HG03457 (cell line): ENCODE data around the gene JAM3.
A peak's percentile ranks its signal among the peaks of the same experiment; 100 is the strongest.

Experiments
- ATAC-seq: cut with Tn5 transposase; IDR thresholded peaks from one replicate; pipeline ENCODE4 v1.9.1; 2021; ENCODE audit warnings: moderate number of reproducible peaks; ENCODE audit not compliant: unreplicated experiment

The JAM3 gene

DNA sequence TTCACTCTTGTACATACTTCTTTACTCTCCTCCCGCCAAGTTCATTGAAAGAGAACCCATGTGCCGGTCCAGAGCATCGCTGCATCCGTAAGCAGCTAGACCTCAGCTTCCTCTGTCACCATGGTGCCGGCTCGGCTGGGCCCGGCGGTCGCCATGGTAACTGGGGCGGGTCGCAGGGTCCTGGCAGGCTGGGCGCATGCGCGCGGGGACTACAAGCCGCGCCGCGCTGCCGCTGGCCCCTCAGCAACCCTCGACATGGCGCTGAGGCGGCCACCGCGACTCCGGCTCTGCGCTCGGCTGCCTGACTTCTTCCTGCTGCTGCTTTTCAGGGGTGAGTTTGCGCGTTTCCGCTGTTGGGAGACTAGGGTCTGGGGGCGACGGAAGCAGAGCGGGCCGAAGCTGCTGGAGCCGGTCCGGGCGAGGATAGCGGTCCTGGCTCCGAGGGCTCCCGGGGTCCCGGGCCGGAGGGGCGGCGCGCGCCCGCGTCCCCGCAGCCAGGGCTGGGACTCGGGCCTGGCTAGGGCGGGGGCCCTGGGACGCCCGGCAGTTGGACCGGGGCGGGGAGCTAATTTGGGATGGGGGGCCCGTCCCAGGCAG is at the start of gene JAM3:
JAM3 (plus strand) TSS at position 244 of the 597 bp plus-strand sequence; CDS start at position 256, 12 bp downstream.
- peak; percentile 85 for ATAC-seq

DNA sequence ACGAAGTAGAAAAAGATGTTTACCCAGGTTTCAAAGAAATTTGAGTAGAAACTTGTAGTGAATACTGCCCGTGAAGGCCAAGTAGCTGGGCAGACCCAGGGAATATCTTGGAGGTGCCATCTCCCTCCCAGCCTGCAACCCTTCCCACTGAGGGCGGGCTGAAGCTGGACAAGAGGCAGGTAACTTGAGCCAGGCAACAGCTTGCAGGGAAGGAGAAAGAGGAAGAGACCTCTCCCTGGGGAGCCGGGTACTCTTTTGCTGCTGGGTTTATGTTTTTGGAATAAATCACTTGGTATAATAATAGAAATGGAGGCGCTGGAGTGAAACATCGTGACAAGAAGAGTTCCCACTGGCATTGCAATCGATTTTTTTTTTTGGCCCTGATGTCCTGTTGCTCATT is 49.4 kb upstream of the JAM3 start:
- no peak for ATAC-seq

DNA sequence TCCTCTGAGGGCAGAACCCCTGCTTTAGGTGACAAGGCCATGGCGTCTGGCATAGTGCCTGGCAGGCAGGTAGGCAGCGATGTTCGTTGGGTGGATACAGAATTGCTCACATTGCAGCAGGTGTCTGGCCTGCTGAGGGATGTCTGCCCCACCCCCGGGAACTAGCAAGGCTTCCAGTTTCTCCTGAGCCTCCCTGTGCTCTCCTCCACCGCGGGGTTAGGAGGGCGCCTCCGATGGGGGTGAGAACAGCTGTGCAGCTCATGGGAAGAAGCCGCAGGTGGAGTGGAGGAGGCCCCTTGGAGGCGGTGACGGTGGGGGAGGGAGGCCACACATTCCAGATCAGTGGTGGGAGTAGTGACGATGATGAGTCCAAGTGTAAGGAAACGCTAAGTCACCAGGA is 48.3 kb upstream of the JAM3 start:
- no peak for ATAC-seq

DNA sequence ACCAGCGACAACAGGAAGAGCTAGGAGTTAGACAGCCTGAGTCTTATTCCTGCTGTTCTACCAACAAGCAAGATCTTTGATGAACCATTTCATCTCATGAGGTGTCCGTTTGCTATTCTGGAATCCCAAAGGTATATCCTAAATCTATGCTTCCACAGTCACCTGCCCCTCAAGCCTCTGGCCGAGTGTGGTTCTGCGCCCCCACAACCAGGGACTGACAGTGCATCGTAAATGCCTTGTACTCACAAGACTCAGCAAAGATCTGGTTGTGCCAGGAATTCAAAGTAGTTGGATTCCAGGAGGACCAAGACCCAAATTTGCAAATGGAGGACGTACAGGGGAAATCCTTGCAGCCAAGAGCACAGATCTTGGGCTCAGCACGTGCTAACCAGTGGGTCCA is 47.5 kb upstream of the JAM3 start:
- no peak for ATAC-seq

DNA sequence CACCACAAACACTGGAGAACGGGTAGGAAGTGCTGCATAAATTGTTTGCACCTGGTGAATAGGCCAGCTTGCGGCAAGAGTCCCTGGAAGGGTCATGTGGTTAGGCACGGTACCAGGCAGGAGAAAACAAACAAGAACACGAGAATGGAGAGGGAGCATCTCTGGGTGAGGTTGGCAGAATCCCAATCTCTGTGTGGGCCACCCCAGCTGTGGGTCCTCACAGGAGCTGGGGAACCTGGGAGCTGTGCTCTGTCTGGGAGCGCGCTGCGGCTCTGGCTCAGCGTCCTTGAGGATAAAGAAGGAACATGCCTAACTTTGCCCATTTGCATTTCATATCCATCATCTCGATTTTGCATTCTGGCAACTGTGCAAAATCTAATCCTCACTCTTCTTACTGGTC is 46.1 kb upstream of the JAM3 start:
- no peak for ATAC-seq

DNA sequence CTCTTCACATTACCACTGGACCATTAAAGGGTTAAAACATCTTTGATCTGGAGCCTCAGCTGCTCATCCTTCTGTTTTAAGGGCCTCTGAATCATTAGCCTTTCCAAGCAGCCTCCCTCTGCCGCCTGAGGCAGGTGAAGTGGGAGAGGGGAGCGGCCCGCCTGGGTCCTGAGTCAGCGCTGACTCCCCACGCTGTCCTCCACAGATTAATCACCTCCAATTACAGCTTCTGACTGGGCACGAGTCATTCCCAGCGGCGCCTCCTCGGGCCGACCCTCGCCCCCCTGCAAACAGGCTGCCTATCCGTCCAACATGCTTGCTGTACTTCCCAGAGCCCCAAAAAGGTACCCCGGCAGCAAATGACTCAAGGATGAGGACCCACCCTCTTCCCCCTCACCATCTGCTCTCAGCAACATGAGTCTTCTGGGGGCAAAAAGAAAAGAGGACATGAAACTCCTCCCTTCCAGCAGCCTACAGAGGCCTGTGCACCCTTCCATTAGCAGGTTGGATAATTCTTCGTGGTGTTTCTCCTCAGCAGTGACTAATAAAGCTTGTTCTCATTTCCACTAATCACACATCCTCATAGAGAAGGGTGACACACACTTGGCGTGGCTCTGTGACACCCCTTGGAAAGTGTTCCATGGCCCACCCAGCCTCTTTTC is 44.3 kb upstream of the JAM3 start:
- ATAC-seq: no peak

DNA sequence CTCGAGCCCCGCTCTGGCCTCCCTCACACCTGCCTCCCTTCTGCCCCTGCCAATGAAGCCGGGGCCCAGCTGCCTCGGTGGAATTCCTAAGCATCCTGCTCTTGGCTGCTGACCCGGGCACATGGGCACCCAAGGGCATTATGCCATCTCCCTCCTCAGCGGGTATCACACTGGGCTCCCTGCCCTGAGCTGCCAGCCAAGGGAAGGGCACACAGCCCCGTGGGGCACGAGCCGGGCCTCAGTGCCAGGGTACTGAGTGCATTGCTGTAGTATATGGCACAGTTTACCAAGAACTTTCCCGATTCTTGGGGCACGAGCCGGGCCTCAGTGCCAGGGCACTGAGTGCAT is 43.8 kb upstream of the JAM3 start:
- ATAC-seq: no peak

DNA sequence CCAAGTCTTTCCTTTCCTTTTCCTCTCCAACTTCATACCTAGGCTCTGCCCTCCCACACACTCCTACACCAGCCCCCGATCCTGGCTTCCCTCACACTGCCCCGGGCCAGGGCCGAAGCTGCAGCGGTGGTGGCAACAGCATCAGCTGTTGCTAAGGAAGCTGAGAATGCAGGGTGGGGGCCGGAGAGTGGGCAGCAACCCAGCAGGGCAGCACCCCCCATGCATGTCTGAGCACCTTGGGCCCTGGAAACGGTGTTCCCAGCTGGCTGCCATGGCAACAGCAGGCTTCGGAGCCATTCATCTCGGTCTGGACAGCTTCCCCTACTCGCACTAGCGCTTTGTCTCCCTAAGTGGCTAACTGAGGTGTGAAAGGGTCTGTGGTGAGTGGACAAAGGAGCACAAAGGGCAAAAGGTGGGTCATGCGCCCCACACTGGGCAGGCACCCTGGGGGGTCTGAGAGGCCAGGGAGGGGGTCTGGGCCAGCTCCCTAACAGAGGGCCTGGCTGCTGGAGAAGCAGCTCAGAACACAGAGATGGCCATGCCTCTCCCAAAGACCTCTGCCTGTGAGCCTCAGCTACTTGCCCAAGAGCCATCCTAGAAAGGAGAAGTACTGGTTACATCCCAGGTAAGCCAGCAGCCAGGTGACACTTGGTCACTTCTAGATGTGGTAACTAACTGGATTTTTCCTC is 42.1 kb upstream of the JAM3 start:
- ATAC-seq: no peak

DNA sequence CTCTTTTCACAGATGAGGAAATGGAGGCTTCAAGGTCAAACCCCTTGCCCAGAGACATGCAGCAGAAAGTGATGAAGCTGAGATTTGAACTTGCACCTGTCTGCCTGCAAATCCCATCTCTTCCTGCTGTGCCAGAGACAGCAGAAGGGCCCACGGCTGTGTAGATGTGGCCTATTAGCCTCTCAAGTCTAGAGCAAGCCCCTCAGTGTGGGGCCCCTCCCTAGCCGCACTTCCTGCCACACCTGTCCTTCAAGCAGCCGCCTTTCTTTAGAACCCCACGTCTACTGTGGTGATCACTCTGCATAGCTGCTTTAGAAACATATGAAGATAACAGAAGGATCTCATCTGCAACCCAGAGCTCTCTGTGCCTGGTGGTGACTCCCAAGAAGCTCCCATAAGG is 41.2 kb upstream of the JAM3 start:
- no peak for ATAC-seq

DNA sequence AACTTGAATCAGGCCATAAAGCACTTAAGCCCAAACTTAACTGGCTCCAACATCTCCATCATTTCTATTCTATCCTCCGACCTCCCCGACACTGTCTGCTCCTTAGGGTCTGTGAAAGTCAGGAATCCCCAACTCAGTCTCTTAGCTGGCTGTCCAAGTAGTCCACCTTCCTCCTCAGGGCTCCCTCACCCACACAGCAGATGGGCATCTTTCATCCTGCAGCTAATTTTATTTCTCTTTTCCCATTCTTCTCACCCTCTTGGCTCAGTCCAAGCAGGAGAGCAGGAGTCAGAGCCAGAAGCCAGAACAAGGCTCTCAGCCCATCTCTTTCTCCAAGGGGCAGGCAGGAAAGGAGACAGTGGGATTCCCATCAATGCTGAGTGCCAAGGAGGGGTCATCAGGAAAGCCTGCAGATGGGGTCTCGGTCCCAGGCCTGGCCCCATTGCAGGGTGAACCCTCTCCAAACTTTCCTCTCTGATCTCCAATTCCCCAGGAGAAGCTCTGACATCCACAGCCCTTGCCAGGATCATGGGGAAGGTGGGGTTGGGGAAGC is 40.4 kb upstream of the JAM3 start:
- ATAC-seq: no peak

DNA sequence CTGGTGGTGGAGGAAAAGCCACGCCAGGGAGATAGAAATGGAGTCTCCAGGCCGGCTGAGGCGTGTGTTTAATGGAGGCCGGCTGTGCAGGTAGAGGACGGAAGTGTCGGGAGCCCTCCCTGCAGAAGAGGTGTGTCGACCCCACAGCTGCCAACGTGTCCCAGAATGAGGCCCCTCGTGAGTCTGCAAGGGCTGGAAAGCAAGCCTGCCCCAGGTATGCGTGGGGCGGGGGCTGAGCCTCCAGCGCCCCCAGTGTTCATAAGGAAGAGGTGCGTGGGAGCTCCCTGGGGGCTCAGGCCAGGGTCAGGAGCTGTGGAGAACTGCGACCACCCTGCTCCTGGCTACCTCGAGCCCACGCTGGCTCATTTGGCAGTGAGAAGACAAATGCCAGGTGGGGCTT is 38.0 kb upstream of the JAM3 start:
- ATAC-seq: no peak

DNA sequence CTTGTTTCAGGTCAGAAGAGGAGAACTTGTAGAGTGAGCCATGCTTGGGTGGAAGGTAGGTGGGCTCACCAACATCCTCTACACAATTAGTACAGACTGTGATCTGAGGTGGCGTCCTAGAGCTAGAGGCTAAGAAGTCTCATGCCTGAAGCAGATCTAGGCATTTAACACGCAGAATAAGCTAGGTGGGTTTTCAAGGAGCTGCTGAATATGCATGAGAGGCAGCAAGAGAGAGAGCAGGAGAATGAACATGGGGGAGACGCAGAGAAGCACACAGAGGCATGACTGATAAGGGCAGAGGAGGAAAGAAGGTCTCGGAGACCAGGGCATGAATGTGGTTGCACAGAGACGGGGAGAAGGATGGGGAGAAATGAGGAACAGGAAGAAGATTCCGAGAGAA is 36.8 kb upstream of the JAM3 start:
- ATAC-seq: no peak

DNA sequence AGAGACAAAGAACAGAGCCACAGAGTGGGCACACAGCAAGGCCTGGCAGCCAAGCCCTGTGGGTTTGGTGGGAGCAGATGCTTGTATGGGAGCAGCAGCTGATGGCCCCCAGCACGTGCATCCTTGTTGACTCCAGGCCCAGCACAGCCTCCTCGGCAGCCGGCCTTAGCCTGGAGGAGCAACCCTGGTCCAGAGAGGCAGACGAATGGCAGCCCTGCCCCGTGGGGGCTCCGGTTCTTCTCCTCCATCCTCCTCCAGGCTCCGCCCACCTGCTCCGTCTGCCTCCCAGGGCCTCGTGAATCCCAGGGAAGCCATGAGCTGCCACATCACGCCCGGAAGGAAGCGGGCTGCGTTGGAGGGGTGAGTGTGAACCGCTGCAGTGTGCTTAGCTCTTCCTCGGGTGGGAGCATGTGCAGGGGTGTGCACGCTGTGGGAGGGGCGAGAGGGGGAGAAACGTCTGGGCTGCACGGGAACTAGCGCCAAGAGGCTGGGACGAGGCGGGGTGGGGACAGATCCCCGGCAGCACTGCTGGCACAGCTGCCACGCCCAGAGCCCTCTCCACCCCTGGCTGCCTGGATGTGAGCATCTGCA is 36.3 kb upstream of the JAM3 start:
- no peak for ATAC-seq

DNA sequence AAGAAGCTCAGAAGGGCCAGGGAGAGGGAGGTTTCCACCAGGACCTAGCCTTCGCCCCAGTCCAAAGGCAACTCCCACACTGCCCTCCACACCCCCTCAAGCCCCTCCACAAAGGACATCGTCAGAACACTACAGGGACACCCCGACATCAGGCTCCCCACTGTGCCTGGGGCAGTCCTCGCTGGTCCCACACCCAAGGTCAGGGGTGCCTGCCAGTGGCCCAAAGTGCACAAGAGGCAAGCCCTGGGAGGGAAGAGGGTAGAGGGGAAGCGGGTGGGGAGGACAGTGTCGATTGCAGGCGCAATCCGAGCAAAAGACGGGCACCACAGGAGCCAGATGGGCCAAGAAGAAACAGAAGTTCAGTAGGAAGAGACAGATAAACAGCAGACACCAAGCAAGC is 35.6 kb upstream of the JAM3 start:
- no peak for ATAC-seq

DNA sequence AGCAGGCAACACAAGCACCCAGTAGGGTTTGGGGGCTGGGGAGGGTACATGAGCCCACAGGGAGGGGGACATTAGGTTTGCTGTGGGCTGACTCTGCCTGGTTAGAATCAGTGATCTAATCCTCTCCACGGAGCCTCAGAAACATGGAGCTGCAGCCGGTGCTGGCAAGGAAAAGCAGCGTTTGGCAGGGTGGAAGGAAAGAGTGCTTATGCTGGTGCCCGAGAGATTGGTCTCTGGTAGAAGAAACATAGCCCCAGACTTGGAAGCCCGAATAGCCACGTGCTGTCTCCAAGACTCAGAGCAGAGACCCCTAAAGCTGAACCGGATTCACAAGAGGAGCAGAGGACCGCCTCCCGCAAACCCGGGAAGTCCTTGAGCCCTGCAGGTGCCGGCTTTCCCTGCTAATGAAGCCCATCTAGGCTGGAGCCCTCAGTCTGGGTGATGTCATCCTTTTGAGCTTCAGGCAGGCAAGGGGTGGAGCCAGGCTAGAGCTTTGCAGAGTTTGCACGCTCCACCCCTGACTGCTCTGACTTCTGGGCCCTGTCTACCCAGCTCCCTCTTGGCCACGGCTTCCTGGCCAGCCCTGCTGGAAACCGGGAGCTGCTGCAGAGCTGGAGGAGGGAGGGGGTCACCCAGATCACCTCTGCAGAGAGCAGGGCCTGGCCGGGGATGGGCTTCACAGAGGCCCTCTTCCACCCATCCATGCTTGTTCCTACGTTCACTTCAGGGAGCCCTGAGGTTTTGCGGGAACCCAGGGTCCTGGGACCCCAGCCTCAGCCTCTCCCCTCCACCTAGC is 35.0 kb upstream of the JAM3 start:
- peak; percentile 67 for ATAC-seq

DNA sequence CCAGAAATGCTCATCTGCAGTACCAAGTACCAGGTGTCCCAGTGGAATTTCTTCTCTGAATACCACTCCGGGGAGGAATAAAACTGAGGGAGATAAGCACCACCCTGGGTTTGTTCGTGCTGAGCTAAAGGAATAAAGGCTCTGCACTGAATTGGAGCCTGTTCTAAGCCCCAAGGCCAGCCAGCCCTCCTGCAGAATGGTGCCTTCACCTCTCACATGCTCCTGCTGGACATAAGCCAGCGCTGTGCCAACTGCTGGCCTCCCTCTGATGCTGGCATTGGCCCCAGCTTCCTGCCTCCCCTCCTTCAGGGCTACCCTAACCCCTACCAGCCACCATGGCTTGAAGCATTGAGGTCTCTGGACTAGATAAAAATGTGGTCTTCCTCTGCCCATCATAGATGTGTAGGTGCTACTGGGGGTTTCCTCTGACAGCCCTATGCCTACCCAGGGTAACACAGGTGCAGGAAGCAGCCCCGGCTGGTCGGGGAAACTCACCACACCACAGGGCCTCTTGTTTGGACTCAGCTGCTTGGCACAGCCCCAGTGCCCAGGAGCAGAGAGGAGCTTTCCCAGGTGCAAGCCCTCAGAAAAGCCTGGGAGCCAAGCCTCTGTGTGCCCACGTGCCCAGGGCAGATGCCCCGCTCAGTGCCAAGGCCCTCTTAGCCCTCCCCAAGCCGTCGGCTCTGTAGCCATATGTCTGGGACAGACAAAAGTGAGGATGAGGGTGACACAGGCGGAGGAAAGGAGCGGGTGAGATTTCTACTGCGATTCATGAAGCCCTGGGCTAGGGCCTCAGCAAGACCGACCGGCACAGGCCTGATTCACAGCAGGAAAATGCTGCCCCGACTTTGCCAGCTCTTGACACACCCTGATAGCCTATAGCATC is 34.1 kb upstream of the JAM3 start:
- ATAC-seq: no peak

DNA sequence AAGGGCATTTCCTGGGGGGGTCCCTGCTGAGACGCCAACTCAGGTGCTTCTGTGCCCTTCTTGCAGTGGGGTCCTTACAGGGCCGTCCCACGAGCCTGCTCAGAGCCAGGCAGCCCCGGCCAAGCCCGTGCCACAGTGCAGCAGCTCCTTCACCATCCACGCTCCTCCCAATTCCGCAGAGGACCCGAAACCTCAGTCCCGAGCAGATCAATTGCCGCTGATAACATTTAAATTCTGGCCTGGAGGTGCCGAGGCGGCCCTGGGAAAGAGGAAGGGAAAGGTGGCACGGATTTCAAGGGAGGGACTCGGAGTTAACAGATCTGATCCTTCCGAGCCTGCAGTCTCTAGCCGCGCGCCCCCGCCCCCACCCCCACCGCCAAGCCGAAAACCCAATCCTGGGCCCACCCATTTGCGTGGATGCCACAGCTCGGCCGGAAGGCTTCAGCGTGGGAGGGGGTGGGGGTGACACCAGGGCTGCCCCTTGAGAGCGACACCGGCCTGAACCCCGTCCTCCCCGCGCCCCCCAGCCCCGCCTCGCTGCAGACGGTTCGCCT is 32.3 kb upstream of the JAM3 start:
- no peak for ATAC-seq

DNA sequence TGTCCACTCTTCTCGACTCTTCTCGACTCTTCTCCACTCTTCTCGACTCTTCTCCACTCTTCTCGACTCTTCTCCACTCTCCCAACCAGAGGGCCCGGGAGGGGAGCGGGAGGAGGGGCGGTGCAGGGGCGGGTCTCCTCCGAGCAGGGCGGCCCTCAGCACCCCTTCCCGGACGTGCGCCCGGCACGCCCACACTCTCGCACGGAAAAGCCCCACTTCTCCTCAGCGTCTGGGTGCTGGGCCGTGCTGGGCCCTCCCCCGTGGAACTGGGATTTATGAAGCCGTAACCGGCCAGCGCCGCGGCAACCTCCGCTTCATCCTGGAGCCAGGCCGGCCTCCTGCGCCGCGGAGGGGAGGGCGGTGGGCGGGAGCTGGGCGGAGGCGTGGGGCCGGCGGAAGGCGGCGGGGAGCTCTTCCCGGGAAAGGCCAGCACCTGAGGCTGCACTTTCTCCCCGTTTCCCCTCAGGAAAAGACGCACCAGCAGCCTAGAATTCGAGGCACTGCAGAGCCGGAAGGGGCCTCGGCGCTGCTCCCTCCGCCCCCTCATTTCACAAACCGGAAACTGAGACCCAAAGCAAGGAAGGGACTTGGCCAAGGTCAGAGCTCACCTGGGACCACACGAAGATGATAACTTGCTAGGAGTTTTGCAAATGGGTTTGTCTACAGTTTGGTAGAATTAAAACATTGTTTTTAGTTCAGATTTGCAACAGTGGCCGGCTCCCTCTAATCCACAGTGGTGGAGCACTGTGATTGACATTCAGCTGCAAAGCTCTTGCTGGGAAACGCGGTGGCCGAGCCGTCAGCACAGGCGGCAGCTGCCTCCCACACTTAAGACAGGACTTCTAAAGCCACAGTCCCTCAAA is 31.6 kb upstream of the JAM3 start:
- peak; percentile 55 for ATAC-seq
